ENCODE results near the gene KRTAP1-3. TPM values are rescaled to one million over a fixed set of nuclear protein-coding genes. Genes with fewer than 3 reads are reported as not detected.

KRTAP1-3 gene
- total RNA-seq, 1 experiment from 2014 or later, result not detected

Small RNA genes lying within 50 kb of the gene (small RNA-seq; reads per million reads assigned to genes)
- gene KRTAP3-4P, result not detected

Other genes starting within 250 kb of the KRTAP1-3 start
- not detected in 2 replicates for gene KRT28, start 234.9 kb downstream of the KRTAP1-3 start, total RNA-seq (2014; rRNA removed; shearing (Covaris generic))
- gene KRT10, start 212.3 kb downstream of the KRTAP1-3 start, total RNA-seq (2014; rRNA removed; shearing (Covaris generic)), result 30.4 and 38.5 TPM in 2 replicates
- 1.6 and 3.4 TPM in 2 replicates for gene KRT12, start 167.7 kb downstream of the KRTAP1-3 start, total RNA-seq (2014; rRNA removed; shearing (Covaris generic))
- gene KRT20, start 149.6 kb downstream of the KRTAP1-3 start, total RNA-seq (2014; rRNA removed; shearing (Covaris generic)), result 0.08 TPM in 1 of 2 replicates, not detected in the other
- gene KRT23, start 97.2 kb downstream of the KRTAP1-3 start, total RNA-seq (2014; rRNA removed; shearing (Covaris generic)), result 0.08 TPM in 1 of 2 replicates, not detected in the other
- not detected in 2 replicates for gene KRT39, start 67.9 kb downstream of the KRTAP1-3 start, total RNA-seq (2014; rRNA removed; shearing (Covaris generic))
- not detected in 2 replicates for gene KRT40, start 50.5 kb downstream of the KRTAP1-3 start, total RNA-seq (2014; rRNA removed; shearing (Covaris generic))
- gene KRTAP3-3, start 40.7 kb downstream of the KRTAP1-3 start, total RNA-seq (2014; rRNA removed; shearing (Covaris generic)), result not detected in 2 replicates
- not detected in 2 replicates for gene KRTAP3-2, start 35.0 kb downstream of the KRTAP1-3 start, total RNA-seq (2014; rRNA removed; shearing (Covaris generic))
- gene KRTAP3-1, start 25.7 kb downstream of the KRTAP1-3 start, total RNA-seq (2014; rRNA removed; shearing (Covaris generic)), result not detected in 2 replicates
- not detected in 2 replicates for gene KRTAP1-5, start 7.7 kb downstream of the KRTAP1-3 start, total RNA-seq (2014; rRNA removed; shearing (Covaris generic))
- not detected in 2 replicates for gene KRTAP1-4, start 4.7 kb downstream of the KRTAP1-3 start, total RNA-seq (2014; rRNA removed; shearing (Covaris generic))
- gene KRTAP1-1, start 6.6 kb upstream of the KRTAP1-3 start, total RNA-seq (2014; rRNA removed; shearing (Covaris generic)), result not detected in 2 replicates
- gene KRTAP2-1, start 12.4 kb upstream of the KRTAP1-3 start, total RNA-seq (2014; rRNA removed; shearing (Covaris generic)), result not detected in 2 replicates
- not detected in 2 replicates for gene KRTAP2-2, start 20.4 kb upstream of the KRTAP1-3 start, total RNA-seq (2014; rRNA removed; shearing (Covaris generic))
- 0.29 TPM in 1 of 2 replicates, not detected in the other for gene KRTAP2-3, start 25.2 kb upstream of the KRTAP1-3 start, total RNA-seq (2014; rRNA removed; shearing (Covaris generic))
- not detected in 2 replicates for gene KRTAP2-4, start 31.0 kb upstream of the KRTAP1-3 start, total RNA-seq (2014; rRNA removed; shearing (Covaris generic))
- gene KRTAP4-7, start 49.3 kb upstream of the KRTAP1-3 start, total RNA-seq (2014; rRNA removed; shearing (Covaris generic)), result not detected in 2 replicates
- gene KRTAP4-8, start 63.3 kb upstream of the KRTAP1-3 start, total RNA-seq (2014; rRNA removed; shearing (Covaris generic)), result not detected in 2 replicates
- not detected in 2 replicates for gene KRTAP4-16, start 67.3 kb upstream of the KRTAP1-3 start, total RNA-seq (2014; rRNA removed; shearing (Covaris generic))
- gene KRTAP4-9, start 70.5 kb upstream of the KRTAP1-3 start, total RNA-seq (2014; rRNA removed; shearing (Covaris generic)), result not detected in 2 replicates
- not detected in 2 replicates for gene KRTAP4-11, start 83.5 kb upstream of the KRTAP1-3 start, total RNA-seq (2014; rRNA removed; shearing (Covaris generic))
- not detected in 2 replicates for gene KRTAP4-12, start 89.3 kb upstream of the KRTAP1-3 start, total RNA-seq (2014; rRNA removed; shearing (Covaris generic))
- gene KRTAP4-6, start 105.7 kb upstream of the KRTAP1-3 start, total RNA-seq (2014; rRNA removed; shearing (Covaris generic)), result not detected in 2 replicates
- gene KRTAP4-5, start 115.0 kb upstream of the KRTAP1-3 start, total RNA-seq (2014; rRNA removed; shearing (Covaris generic)), result not detected in 2 replicates
- gene KRTAP4-4, start 125.9 kb upstream of the KRTAP1-3 start, total RNA-seq (2014; rRNA removed; shearing (Covaris generic)), result not detected in 2 replicates
- gene KRTAP4-3, start 133.3 kb upstream of the KRTAP1-3 start, total RNA-seq (2014; rRNA removed; shearing (Covaris generic)), result not detected in 2 replicates
- gene KRTAP4-2, start 143.3 kb upstream of the KRTAP1-3 start, total RNA-seq (2014; rRNA removed; shearing (Covaris generic)), result not detected in 2 replicates
- not detected in 2 replicates for gene KRTAP4-1, start 150.0 kb upstream of the KRTAP1-3 start, total RNA-seq (2014; rRNA removed; shearing (Covaris generic))
- not detected in 2 replicates for gene KRTAP9-1, start 155.0 kb upstream of the KRTAP1-3 start, total RNA-seq (2014; rRNA removed; shearing (Covaris generic))
- gene KRTAP9-2, start 191.8 kb upstream of the KRTAP1-3 start, total RNA-seq (2014; rRNA removed; shearing (Covaris generic)), result not detected in 2 replicates
- gene KRTAP9-3, start 197.6 kb upstream of the KRTAP1-3 start, total RNA-seq (2014; rRNA removed; shearing (Covaris generic)), result not detected in 2 replicates
- not detected in 2 replicates for gene KRTAP9-8, start 203.1 kb upstream of the KRTAP1-3 start, total RNA-seq (2014; rRNA removed; shearing (Covaris generic))
- not detected in 2 replicates for gene KRTAP9-4, start 214.8 kb upstream of the KRTAP1-3 start, total RNA-seq (2014; rRNA removed; shearing (Covaris generic))
- gene KRTAP9-9, start 220.5 kb upstream of the KRTAP1-3 start, total RNA-seq (2014; rRNA removed; shearing (Covaris generic)), result not detected in 2 replicates
- not detected in 2 replicates for gene KRTAP9-6, start 230.5 kb upstream of the KRTAP1-3 start, total RNA-seq (2014; rRNA removed; shearing (Covaris generic))
- gene KRTAP9-7, start 240.8 kb upstream of the KRTAP1-3 start, total RNA-seq (2014; rRNA removed; shearing (Covaris generic)), result not detected in 2 replicates